ENCODE data around the gene UBL4A. TPM values are rescaled to one million over a fixed set of nuclear protein-coding genes. Genes with fewer than 3 reads are reported as not detected.

Gene UBL4A
- total and polyA plus RNA-seq, 5 donors, result 43.6 to 62.1 (median 60.0) TPM

DNA sequence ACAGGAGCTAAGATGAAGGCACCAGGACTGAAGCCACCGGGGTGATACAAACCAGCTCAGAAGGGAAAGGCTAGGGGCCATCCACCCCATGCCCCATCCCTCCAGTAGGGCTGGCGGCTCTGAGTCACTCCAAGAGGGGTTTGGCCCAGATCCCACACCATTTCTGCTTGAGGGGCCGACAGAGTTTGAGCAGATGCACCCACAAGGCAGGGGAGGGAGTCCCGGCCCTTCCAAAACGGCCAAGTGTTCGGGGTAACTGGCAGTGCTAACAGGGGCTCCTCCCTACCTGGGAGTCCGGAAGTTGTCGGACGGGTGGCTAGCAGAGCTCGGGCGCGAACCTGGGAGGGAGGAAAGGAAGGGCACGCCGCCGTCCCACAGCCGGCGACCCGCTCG lies 3.6 kb upstream of the UBL4A start:
- intact Hi-C loops (cut with DNase I), result no loop called here
- 0% methylated on average over 19 of the region's 19 CpGs for WGBS
- ATAC-seq, result peak; percentile 2 to 7

DNA sequence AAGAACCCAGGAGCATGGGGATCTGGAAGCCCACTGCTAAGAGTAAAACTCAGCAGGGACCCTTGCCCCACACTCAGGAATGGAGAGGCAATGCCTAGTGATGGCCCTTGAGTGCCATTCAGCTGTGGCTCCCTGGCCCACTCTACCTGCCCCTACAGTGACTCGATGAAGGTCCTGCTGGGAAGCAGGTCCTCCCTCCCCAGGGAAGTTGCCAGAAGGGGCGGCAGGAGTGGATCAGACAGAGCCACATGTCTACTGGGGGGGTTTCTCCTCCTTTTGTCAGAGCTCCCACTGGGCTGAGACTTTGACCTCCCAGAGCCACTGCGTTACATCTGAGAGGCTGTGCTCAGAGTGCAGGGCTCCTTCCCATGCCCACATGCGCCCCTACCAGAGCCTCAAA lies 2.8 kb upstream of the UBL4A start:
- Histone ChIP-seq H3K27ac (ENCODE audit: low read length) (no peak overlapping the region), H3K9me3 (ENCODE audit: control insufficient read depth, low read length) (no peaks in the 10 kb centered on the region), H3K27me3 (ENCODE audit: control insufficient read depth, insufficient read depth) (no peaks in the 10 kb centered on the region), H3K4me3 (ENCODE audit: low read length) (no peak overlapping the region), H3K4me1 (ENCODE audit: control insufficient read depth, insufficient read depth, low read length) (peaks cover 6% of the 10 kb centered on the region)
- DNase-seq, result peak in 1 of 3 donors; percentile 39
- 79% methylated on average over 4 of the region's 4 CpGs for WGBS
- intact Hi-C loops (cut with DNase I), result no loop called here
- ATAC-seq, result no peak

More for the DNA sequence above, 3.6 kb upstream of the UBL4A start:
- DNase-seq, result peak in 2 of 3 donors; percentile 33 to 69
- no peaks in the 10 kb centered on the region for H3K27me3 ChIP-seq (ENCODE audit: control insufficient read depth, insufficient read depth)
- no peaks in the 10 kb centered on the region for H3K9me3 ChIP-seq (ENCODE audit: control insufficient read depth, low read length)
- peaks cover 6% of the 10 kb centered on the region for H3K4me1 ChIP-seq (ENCODE audit: control insufficient read depth, insufficient read depth, low read length)
- peak overlapping the region; percentile 81 for H3K4me3 ChIP-seq (ENCODE audit: low read length)
- peak overlapping the region; percentile 66 for H3K27ac ChIP-seq (ENCODE audit: low read length)

DNA sequence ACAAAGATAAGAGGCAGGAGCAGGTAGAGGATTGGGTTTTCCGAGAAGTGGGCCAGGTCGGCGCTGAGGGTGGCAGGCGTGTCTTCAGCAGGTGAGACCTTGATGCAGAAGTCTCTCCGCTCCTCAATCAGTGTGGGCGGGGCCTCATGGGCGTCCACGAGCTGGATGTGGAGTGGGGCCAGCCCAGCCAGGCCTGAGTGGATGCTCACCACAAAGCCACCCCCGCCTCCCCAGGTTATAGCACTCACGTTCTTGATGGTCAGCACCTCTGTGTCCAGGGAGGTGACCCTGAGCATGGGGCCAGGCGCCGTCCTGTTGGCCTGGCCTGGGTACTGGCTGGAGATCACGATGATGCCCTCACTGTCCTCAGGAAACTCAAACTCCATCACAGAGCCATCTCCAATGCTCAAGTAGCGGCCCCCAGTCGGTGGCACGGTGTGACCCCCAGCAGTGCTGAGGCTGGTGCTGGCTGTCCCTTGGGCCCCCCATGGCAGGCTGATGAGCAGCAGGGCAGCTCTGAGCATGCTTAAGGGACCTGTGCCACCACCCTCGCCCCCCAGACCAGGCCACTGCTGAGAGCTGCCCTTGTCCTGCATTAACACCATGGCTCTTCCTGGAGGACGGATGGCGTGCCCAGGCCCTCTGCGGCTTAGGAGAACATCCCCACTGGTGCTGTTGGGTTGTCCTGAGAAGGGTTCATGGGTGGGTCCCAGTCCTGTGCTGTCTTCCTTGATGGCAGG lies 2.1 kb upstream of the UBL4A start:
- intact Hi-C loops (cut with DNase I), result no loop called here
- Histone ChIP-seq H3K27ac (ENCODE audit: low read length) (no peak overlapping the region), H3K9me3 (ENCODE audit: control insufficient read depth, low read length) (no peaks in the 10 kb centered on the region), H3K4me1 (ENCODE audit: control insufficient read depth, insufficient read depth, low read length) (peaks cover 6% of the 10 kb centered on the region), H3K4me3 (ENCODE audit: low read length) (no peak overlapping the region), H3K27me3 (ENCODE audit: control insufficient read depth, insufficient read depth) (no peaks in the 10 kb centered on the region)
- ATAC-seq (no peak), DNase-seq (peak in 1 of 3 donors; percentile 60)
- 89% methylated on average over 20 of the region's 20 CpGs for WGBS

DNA sequence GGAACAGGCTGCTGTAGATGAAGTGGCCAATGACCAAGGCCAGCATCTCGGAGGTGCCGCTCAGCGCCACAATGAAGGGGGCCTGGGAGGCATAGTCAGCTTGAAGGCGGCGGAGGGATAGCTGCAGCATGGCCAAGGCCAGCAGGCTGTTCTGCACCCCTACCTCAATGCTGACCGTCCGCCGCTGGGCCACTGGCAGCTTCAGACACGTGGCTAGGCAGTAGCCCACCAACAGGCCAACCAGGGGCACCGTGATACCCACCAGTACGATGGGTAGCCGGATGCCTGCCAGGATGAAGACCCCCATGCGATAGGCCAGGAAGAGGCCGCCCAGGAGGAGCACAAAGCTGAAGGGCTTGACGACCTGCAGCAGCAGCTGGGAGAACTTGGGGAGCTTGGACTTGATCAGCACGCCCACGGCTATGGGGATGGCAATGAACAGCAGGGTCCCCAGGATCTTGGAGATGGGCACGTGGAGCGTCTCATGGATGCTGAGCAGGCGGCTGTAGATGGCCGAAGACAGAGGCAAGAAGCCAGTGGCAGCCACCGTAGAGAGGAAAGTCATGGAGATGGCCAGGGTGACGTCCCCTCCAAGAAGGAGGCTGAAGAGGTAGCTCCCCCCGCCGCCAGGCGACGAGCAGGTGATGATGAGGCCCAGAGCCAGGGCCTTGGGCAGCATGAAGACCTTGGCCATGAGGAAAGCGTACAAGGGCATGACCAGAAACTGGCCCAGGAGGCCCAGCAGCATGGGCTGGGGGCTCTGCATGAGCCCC lies 1.3 kb upstream of the UBL4A start:
- Histone ChIP-seq H3K27ac (ENCODE audit: low read length) (no peak overlapping the region), H3K4me3 (ENCODE audit: low read length) (no peak overlapping the region), H3K9me3 (ENCODE audit: control insufficient read depth, low read length) (no peaks in the 10 kb centered on the region), H3K4me1 (ENCODE audit: control insufficient read depth, insufficient read depth, low read length) (peaks cover 6% of the 10 kb centered on the region), H3K27me3 (ENCODE audit: control insufficient read depth, insufficient read depth) (no peaks in the 10 kb centered on the region)
- DNase-seq (peak in 1 of 3 donors; percentile 56), ATAC-seq (no peak)
- intact Hi-C loops (cut with DNase I), result no loop called here
- 92% methylated on average over 28 of the region's 28 CpGs for WGBS

DNA sequence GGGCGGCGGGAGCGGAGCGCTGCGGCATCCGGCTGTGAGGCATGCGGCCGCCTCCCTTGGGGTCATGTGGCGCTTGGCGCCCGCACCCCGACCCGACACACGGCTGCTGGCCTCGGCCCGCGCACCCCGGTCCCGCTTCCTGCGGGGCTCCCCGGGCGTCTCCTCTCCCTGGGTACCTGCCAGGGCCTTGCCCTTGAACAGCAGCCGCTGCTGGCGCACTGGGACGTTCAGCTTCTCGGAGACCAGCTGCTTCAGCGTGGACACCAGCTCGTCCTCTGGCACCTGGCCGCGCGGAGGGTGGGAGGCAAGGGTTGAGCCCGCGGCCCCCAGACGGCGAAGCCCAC lies 391 bp downstream of the UBL4A start:
- peak overlapping the region; percentile 87 for H3K27ac ChIP-seq (ENCODE audit: low read length)
- WGBS, result under 1% methylated on average over 35 of the region's 35 CpGs
- intact Hi-C loops (cut with DNase I), result no loop called here
- H3K9me3 ChIP-seq (ENCODE audit: control insufficient read depth, low read length), result no peaks in the 10 kb centered on the region
- peaks cover 6% of the 10 kb centered on the region for H3K4me1 ChIP-seq (ENCODE audit: control insufficient read depth, insufficient read depth, low read length)
- ATAC-seq (no peak), DNase-seq (peak; percentile 52 to 83 (median 69))
- H3K27me3 ChIP-seq (ENCODE audit: control insufficient read depth, insufficient read depth), result no peaks in the 10 kb centered on the region
- peak overlapping the region; percentile 92 for H3K4me3 ChIP-seq (ENCODE audit: low read length)

DNA sequence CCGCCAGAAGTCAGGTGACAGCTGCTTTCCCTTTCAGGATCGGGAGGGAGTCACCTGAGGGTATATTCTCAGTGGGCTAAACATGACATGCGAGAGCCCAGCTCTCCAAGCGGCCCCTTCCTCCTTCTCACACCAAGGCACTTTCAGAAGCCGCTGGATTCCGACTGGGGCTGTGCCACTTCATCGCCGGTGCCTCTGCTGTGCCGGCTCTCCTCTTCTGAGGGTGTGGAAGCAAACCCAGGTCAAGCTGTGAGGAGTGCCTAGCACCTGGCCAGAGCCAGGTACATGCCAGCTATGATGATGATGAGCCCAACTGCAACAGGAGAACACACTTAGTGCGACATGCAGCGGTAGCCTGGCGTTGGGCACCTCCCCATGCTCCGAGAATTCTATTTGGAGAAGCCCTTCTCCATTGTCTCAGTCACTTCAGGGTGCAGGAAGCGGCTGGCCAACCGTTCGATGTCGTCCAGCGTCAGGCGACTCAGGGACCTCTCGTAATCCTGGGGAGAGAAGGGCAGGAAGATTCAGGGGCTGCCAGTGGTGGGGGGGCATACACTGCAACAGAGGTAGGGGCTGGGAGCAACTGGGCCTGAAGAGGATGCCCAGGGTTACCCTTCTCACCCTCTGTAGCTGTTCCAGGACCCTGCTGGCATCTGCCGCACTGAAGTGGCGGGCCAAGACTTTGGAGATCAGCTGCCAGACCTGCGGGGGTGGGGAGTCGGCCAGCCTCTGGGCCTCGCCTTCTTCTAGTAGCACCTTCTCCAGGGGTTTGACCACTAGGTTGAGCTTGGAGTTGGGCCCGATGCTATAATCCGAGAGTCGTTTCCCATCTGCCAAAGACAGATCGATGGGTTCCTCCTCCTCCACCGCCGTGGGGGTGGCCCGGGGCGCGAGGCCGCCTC lies 1.0 kb downstream of the UBL4A start:
- Histone ChIP-seq H3K27me3 (ENCODE audit: control insufficient read depth, insufficient read depth) (no peaks in the 10 kb centered on the region), H3K4me1 (ENCODE audit: control insufficient read depth, insufficient read depth, low read length) (peaks cover 6% of the 10 kb centered on the region), H3K9me3 (ENCODE audit: control insufficient read depth, low read length) (no peaks in the 10 kb centered on the region), H3K27ac (ENCODE audit: low read length) (peak overlapping the region; percentile 87), H3K4me3 (ENCODE audit: low read length) (peak overlapping the region; percentile 92)
- 35% methylated on average over 35 of the region's 35 CpGs for WGBS
- ATAC-seq (no peak), DNase-seq (peak in 2 of 3 donors; percentile 31 to 52)
- intact Hi-C loops (cut with DNase I), result no loop called here

DNA sequence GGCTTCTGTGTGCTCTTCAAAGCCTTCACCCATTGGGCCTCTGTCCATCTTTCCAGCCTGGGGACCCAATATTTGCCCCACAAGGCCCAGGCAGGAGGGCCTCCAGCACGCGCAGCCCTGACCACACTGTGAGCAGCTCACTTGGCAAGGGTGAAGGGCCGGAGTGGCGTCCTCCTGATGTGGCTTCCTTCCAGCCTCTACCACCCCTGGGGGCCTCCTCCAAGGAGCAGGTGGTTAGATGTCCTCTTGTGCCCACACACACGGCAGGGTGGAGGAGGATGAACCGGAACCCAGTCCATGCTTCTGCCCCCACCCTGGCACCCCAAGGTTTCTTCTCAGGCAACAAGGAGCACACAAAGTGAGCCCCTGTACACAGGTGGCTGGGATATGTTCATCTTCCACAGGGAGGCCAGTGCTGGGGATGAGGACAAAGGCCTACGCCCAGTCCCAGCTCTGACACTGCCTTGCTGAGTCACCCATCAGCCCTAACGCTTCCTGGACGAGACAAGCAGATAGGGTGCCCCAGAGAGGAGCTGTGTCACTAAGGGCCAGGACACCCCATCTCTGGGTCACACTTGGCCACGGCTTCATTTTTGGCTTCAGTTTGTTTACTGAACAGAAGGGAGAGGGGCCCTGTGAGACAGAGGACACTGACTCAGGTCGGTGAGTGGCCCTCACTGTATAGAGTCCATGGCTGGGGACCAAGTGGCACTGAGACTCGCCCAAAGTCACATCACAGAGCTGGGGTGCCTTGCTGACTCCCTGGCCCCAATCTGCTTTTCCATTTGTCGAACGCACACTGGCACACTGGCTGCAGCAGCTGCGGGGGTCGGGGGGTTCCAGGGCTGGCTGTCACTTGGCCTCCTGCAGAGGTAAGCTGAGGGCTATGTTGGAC lies 1.9 kb downstream of the UBL4A start:
- ATAC-seq, result no peak

DNA sequence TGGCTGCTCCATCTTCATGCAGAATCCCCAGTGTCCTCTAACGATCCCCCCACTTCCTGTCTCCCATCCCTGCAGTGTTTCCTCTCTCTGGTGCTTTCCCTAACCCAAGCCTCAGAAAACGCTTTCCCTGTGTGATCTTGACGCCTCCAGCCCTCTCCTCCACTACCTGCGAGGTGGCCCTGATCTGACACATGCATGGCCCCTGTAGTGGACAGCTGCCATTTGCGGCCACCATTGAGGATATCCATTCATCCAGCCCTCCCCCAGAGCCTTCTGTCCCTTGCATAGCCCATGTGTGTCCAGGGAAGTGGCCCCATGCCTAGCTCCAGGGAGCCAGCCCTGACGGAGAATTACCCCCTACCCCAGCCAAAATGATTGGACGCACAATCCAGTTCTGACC lies 3.1 kb downstream of the UBL4A start:
- intact Hi-C loops (cut with DNase I), result no loop called here
- DNase-seq (no peak), ATAC-seq (no peak)
- Histone ChIP-seq H3K27me3 (ENCODE audit: control insufficient read depth, insufficient read depth) (no peaks in the 10 kb centered on the region), H3K27ac (ENCODE audit: low read length) (no peak overlapping the region), H3K4me3 (ENCODE audit: low read length) (no peak overlapping the region), H3K9me3 (ENCODE audit: control insufficient read depth, low read length) (no peaks in the 10 kb centered on the region), H3K4me1 (ENCODE audit: control insufficient read depth, insufficient read depth, low read length) (peaks cover 2% of the 10 kb centered on the region)
- 75% methylated on average over 7 of the region's 7 CpGs for WGBS

More for the DNA sequence above, 1.9 kb downstream of the UBL4A start:
- peaks cover 4% of the 10 kb centered on the region for H3K4me1 ChIP-seq (ENCODE audit: control insufficient read depth, insufficient read depth, low read length)
- 67% methylated on average over 16 of the region's 16 CpGs for WGBS
- H3K4me3 ChIP-seq (ENCODE audit: low read length), result no peak overlapping the region
- peak; percentile 13 to 35 (median 22) for DNase-seq
- H3K27ac ChIP-seq (ENCODE audit: low read length), result peak overlapping the region; percentile 15
- intact Hi-C loops (cut with DNase I), result no loop called here
- no peaks in the 10 kb centered on the region for H3K9me3 ChIP-seq (ENCODE audit: control insufficient read depth, low read length)
- no peaks in the 10 kb centered on the region for H3K27me3 ChIP-seq (ENCODE audit: control insufficient read depth, insufficient read depth)

DNA sequence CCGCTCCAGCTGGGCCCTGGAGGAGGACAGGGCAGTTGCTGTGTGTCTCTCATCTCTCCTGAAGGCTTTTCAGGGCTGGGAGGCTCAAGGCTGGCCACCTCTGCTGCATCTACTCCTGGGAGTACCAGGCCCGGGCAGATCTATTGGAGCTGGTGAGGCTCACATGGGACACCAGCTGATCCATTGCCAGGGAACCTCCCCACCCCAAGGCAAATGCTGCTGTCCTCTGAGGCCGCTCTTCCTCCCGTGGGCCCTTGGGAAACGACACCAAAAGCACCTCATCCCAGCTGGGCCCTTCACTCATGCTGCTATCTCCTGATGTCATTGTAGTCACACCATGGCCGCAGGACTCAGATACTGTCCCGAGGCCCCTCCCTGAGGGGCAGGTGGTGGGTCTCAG lies 3.6 kb downstream of the UBL4A start:
- Histone ChIP-seq H3K27me3 (ENCODE audit: control insufficient read depth, insufficient read depth) (no peaks in the 10 kb centered on the region), H3K4me3 (ENCODE audit: low read length) (no peak overlapping the region), H3K9me3 (ENCODE audit: control insufficient read depth, low read length) (no peaks in the 10 kb centered on the region), H3K4me1 (ENCODE audit: control insufficient read depth, insufficient read depth, low read length) (peaks cover 2% of the 10 kb centered on the region), H3K27ac (ENCODE audit: low read length) (no peak overlapping the region)
- 66% methylated on average over 7 of the region's 7 CpGs for WGBS
- intact Hi-C loops (cut with DNase I), result no loop called here
- no peak for ATAC-seq
- peak in 2 of 3 donors; percentile 20 to 43 for DNase-seq

Data from right cardiac atrium (tissue), 5 donors.